Smooth muscle cell (in vitro differentiated cells): ENCODE data around the gene OR11H6. TPM values are rescaled to one million over a fixed set of nuclear protein-coding genes. Genes with fewer than 3 reads are reported as not detected.

Source experiments
- DNase-seq: peaks from one replicate; lab custom pipeline; 2025; ENCODE audit not compliant: unreplicated experiment; lab: John Stamatoyannopoulos, UW
- H2AFZ ChIP-seq: fragments of 200-600 bp; sonication (generic); 2 replicates; pipeline ENCODE4 v1.6.0; 2016; ENCODE audit warnings: antibody characterized with exemption, low read depth, mild to moderate bottlenecking
- H3F3A ChIP-seq: fragments of 200-600 bp; sonication (generic); 2 replicates; pipeline ENCODE4 v1.6.0; 2017; ENCODE audit warnings: antibody characterized with exemption, low read depth
- H3K27ac ChIP-seq: fragments of 200-600 bp; sonication (generic); 2 replicates; pipeline ENCODE4 v1.5.1; 2016; ENCODE audit warnings: low read depth, mild to moderate bottlenecking
- H3K27me3 ChIP-seq: fragments of 200-600 bp; sonication (generic); 2 replicates; pipeline ENCODE4 v1.6.1; 2016; ENCODE audit warnings: low read depth, mild to moderate bottlenecking
- H3K36me3 ChIP-seq: fragments of 200-600 bp; sonication (generic); 2 replicates; pipeline ENCODE4 v1.5.1; 2016; ENCODE audit warnings: low read depth
- H3K4me1 ChIP-seq: fragments of 200-600 bp; sonication (generic); 2 replicates; pipeline ENCODE4 v1.5.1; 2016; ENCODE audit warnings: low read depth
- H3K4me2 ChIP-seq: fragments of 200-600 bp; sonication (generic); 2 replicates; pipeline ENCODE4 v1.6.0; 2016; ENCODE audit warnings: mild to moderate bottlenecking
- H3K4me3 ChIP-seq: fragments of 200-600 bp; sonication (generic); 2 replicates; pipeline ENCODE4 v1.5.1; 2016; ENCODE audit warnings: mild to moderate bottlenecking
- H3K79me2 ChIP-seq: fragments of 200-600 bp; sonication (generic); 2 replicates; pipeline ENCODE4 v1.6.0; 2016; ENCODE audit warnings: low read depth, mild to moderate bottlenecking
- H3K9ac ChIP-seq: fragments of 200-600 bp; sonication (generic); 2 replicates; pipeline ENCODE4 v1.6.0; 2016; ENCODE audit warnings: low read depth
- H3K9me3 ChIP-seq: fragments of 200-600 bp; sonication (generic); replicated peaks from 2 replicates; pipeline ENCODE4 v1.5.1; 2016; ENCODE audit warnings: low read depth
- H4K20me1 ChIP-seq: fragments of 200-600 bp; sonication (generic); 2 replicates; pipeline ENCODE4 v1.6.0; 2016; ENCODE audit warnings: low read depth
- CTCF ChIP-seq: fragments of 200-600 bp; sonication (generic); IDR thresholded peaks from 2 replicates; pipeline ENCODE4 v1.5.1; 2017; ENCODE audit warnings: borderline replicate concordance, mild to moderate bottlenecking, antibody characterized with exemption; ENCODE audit not compliant: insufficient read depth, poor library complexity, severe bottlenecking
- WGBS: methylation state at CpG from one replicate; pipeline ENCODE4 v1.1.7; 2016; ENCODE audit warnings: low lambda C conversion rate; 5-methylcytosine and 5-hydroxymethylcytosine counted together
- polyA plus RNA-seq: library from polyadenylated mRNA; unstranded; fragments of >200 nt; fragmentation: Nextera tagmentation; extraction: Ambion mirVana; gene quantifications from 2 replicates; pipeline ENCODE4 v1.2.1, GENCODE V29; 2016
- total RNA-seq: library from RNA; depleted of rRNA; stranded (reverse); fragments of >200 nt; gene quantifications from 2 replicates; pipeline ENCODE4 v1.2.3, GENCODE V29; 2014

OR11H6 gene
- total and polyA plus RNA-seq, 2 experiments from 2014 or later, result not detected

DNA sequence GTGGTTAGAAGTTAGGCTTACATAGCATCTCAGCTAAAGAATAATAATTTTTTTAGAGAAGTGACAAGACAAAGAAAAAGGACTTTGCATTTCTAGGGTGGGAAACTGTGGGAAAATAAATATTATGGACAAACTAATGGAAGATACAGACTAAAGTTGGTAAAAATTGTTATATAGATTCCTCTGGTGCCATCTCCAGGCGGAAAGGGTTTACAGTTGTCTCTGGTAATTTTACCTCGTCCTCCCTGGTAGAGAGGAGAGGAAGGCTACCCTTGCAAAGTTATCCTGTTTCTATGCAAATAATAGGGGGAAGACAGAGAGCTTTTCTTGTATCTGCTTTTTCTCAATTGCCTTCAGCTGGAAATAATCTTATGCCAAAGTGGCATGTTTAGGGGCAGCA lies 27.6 kb upstream of the OR11H6 start:
- WGBS, result 50% methylated on average over 2 of the region's 2 CpGs
- H3K4me3 ChIP-seq, result no peak overlapping the region

DNA sequence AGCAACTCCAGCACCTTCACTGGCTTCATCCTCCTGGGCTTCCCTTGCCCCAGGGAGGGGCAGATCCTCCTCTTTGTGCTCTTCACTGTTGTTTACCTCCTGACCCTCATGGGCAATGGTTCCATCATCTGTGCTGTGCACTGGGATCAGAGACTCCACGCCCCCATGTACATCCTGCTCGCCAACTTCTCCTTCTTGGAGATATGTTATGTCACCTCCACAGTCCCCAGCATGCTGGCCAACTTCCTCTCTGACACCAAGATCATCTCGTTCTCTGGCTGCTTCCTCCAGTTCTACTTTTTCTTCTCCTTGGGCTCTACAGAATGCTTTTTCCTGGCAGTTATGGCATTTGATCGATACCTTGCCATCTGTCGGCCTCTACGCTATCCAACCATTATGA lies 26.1 kb upstream of the OR11H6 start:
- H4K20me1 ChIP-seq, result no peaks in the 10 kb centered on the region
- no peak for TF ChIP-seq CTCF
- H3K9me3 ChIP-seq, result peaks cover 11% of the 10 kb centered on the region
- H2AFZ ChIP-seq, result no peak overlapping the region
- H3F3A ChIP-seq, result no peaks in the 10 kb centered on the region
- no peak overlapping the region for H3K27ac ChIP-seq
- H3K4me1 ChIP-seq, result no peaks in the 10 kb centered on the region
- H3K36me3 ChIP-seq, result no peaks in the 10 kb centered on the region
- DNase-seq, result no peak
- no peak overlapping the region for H3K4me2 ChIP-seq
- no peak overlapping the region for H3K9ac ChIP-seq
- no peaks in the 10 kb centered on the region for H3K79me2 ChIP-seq
- H3K27me3 ChIP-seq, result no peaks in the 10 kb centered on the region
- H3K4me3 ChIP-seq, result no peak overlapping the region
- 79% methylated on average over 5 of the region's 6 CpGs for WGBS

More for the DNA sequence above, 27.6 kb upstream of the OR11H6 start:
- peaks cover 11% of the 10 kb centered on the region for H3K9me3 ChIP-seq
- H3K36me3 ChIP-seq, result no peaks in the 10 kb centered on the region
- no peak for TF ChIP-seq CTCF
- H3K9ac ChIP-seq, result no peak overlapping the region
- no peaks in the 10 kb centered on the region for H3F3A ChIP-seq
- H3K4me1 ChIP-seq, result no peaks in the 10 kb centered on the region
- no peak overlapping the region for H2AFZ ChIP-seq
- H3K27me3 ChIP-seq, result no peaks in the 10 kb centered on the region
- H3K4me2 ChIP-seq, result no peak overlapping the region
- no peak overlapping the region for H3K27ac ChIP-seq
- H3K79me2 ChIP-seq, result no peaks in the 10 kb centered on the region
- DNase-seq, result no peak
- H4K20me1 ChIP-seq, result no peaks in the 10 kb centered on the region

DNA sequence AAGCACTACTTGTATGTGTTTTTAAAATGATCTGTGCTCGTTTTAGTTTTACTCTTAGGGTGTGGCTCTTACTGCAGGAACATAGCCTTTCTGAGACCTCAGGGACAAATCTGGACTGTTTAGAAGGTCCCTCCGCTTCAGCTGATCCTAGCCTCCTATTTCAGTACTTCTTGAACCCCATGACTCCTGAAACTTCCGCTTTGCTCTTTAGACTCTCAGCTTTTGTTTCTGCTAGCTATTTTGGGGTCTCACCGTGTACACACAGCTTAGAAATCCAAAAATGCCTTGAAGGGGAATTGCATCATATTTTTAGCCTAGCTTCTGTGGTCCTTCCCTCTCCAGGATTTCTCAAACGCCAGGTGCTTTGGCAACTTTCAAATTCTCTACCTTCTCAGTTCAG lies 24.5 kb upstream of the OR11H6 start:
- H3K27me3 ChIP-seq, result no peaks in the 10 kb centered on the region
- no peak overlapping the region for H2AFZ ChIP-seq
- H3K9ac ChIP-seq, result no peak overlapping the region
- DNase-seq, result no peak
- H3K36me3 ChIP-seq, result no peaks in the 10 kb centered on the region
- no peaks in the 10 kb centered on the region for H3F3A ChIP-seq
- no peak overlapping the region for H3K4me3 ChIP-seq
- no peak overlapping the region for H3K27ac ChIP-seq
- no peak for TF ChIP-seq CTCF
- H3K4me1 ChIP-seq, result no peaks in the 10 kb centered on the region
- H3K9me3 ChIP-seq, result peaks cover 11% of the 10 kb centered on the region
- no peaks in the 10 kb centered on the region for H4K20me1 ChIP-seq
- no peak overlapping the region for H3K4me2 ChIP-seq
- 58% methylated on average over 5 of the region's 5 CpGs for WGBS
- no peaks in the 10 kb centered on the region for H3K79me2 ChIP-seq

DNA sequence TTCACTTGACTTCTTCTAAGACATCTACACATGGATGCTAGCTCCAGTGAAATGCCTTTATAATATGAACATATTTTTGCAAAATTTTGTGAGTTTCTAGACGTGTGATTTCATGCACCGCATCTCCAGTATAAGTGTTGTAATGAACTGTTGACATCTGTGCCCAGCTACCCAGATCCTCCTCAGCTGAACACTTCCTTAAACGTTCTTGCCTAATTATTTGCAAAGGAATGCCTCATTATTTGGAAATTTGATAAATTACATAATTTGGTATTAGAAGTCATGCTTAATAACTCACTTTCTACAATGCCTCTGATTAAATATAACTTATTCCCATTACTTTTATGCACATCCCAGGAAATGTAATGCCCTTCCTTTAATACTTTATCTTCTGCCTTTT lies 18.8 kb upstream of the OR11H6 start:
- no peaks in the 10 kb centered on the region for H3F3A ChIP-seq
- no peaks in the 10 kb centered on the region for H3K36me3 ChIP-seq
- no peak for DNase-seq

More for the DNA sequence above, 18.8 kb upstream of the OR11H6 start:
- Histone ChIP-seq H3K79me2 (no peaks in the 10 kb centered on the region), H3K9me3 (no peaks in the 10 kb centered on the region), H3K4me3 (no peak overlapping the region), H4K20me1 (no peaks in the 10 kb centered on the region), H3K9ac (no peak overlapping the region), H2AFZ (no peak overlapping the region), H3K4me2 (no peak overlapping the region), H3K4me1 (no peaks in the 10 kb centered on the region), H3K27ac (no peak overlapping the region), H3K27me3 (no peaks in the 10 kb centered on the region)
- no peak for TF ChIP-seq CTCF
- WGBS, result 51% methylated on average over 3 of the region's 3 CpGs
